Esophagus (tissue), 2 donors: ENCODE results near the gene PGM1. TPM values are rescaled to one million over a fixed set of nuclear protein-coding genes. Genes with fewer than 3 reads are reported as not detected.

ENCODE experiments used
- H3K27ac ChIP-seq, 2 donors: one replicate each; pipeline ENCODE4 v1.5.1; 2013; ENCODE audit warnings: low read depth in 2 of 2, mild to moderate bottlenecking in 2 of 2, inconsistent platforms in 1 of 2, low read length in 1 of 2, moderate library complexity in 1 of 2
- H3K27me3 ChIP-seq, 2 donors: one replicate each; pipeline ENCODE4 v1.6.1; 2013; ENCODE audit warnings: low read length in 2 of 2, control low read depth in 1 of 2, mild to moderate bottlenecking in 1 of 2; ENCODE audit not compliant: insufficient read depth in 2 of 2, control insufficient read depth in 1 of 2
- H3K36me3 ChIP-seq, 2 donors: one replicate each; pipeline ENCODE4 v1.6.1; 2013; ENCODE audit warnings: low read length in 1 of 2; ENCODE audit not compliant: control insufficient read depth in 2 of 2, insufficient read depth in 2 of 2
- H3K4me1 ChIP-seq, 2 donors: one replicate each; pipeline ENCODE4 v1.6.1; 2013; ENCODE audit warnings: low read length in 1 of 2; ENCODE audit not compliant: control insufficient read depth in 2 of 2, insufficient read depth in 2 of 2
- H3K4me3 ChIP-seq, 2 donors: one replicate each; pipeline ENCODE4 v1.5.1; 2013; ENCODE audit warnings: low read length in 2 of 2, mild to moderate bottlenecking in 2 of 2, low read depth in 1 of 2, moderate library complexity in 1 of 2
- H3K9me3 ChIP-seq, 2 donors: one replicate each; pipeline ENCODE4 v1.6.1; 2013; ENCODE audit warnings: mild to moderate bottlenecking in 2 of 2, low read depth in 1 of 2, low read length in 1 of 2, moderate library complexity in 1 of 2; ENCODE audit not compliant: control insufficient read depth in 2 of 2, insufficient read depth in 1 of 2
- WGBS, 2 donors: extraction: QIAGEN DNeasy Blood & Tissue Kit; methylation state at CpG; one replicate each; pipeline ENCODE4 v1.1.7; 2013; 5-methylcytosine and 5-hydroxymethylcytosine counted together
- polyA plus RNA-seq, 2 donors: library from polyadenylated mRNA; stranded (reverse); fragments of 200-250 nt; gene quantifications; one replicate each; pipeline ENCODE4 v1.2.3, GENCODE V29; 2013
- donor health status: healthy with polysubstance abuse.
- donor health status: Bipolar disorder and iron deficiency.

Gene PGM1
- polyA plus RNA-seq, 2 donors = 5.4 to 28.0 TPM

GRCh38 chr1:63679076-63679475 is 85.9 kb downstream of the PGM1 start:
- H3K4me3 ChIP-seq = no peak overlapping the region
- 78 to 81% methylated on average over 2 of the region's 2 CpGs for WGBS, 2 donors
- H3K9me3 ChIP-seq = peaks cover 0 to 2% of the 10 kb centered on the region in 2 donors
- H3K4me1 ChIP-seq = peaks cover 1 to 5% of the 10 kb centered on the region in 2 donors
- no peaks in the 10 kb centered on the region for H3K36me3 ChIP-seq
- H3K27me3 ChIP-seq = no peaks in the 10 kb centered on the region
- H3K27ac ChIP-seq = no peak overlapping the region

- no peak overlapping the region for H3K4me3 ChIP-seq
- no peaks in the 10 kb centered on the region for H3K27me3 ChIP-seq
- no peak overlapping the region for H3K27ac ChIP-seq
- WGBS, 2 donors = 92 to 94% methylated on average over 3 of the region's 3 CpGs
- peaks cover 0 to 2% of the 10 kb centered on the region in 2 donors for H3K4me1 ChIP-seq
- no peaks in the 10 kb centered on the region for H3K36me3 ChIP-seq
- H3K9me3 ChIP-seq = peaks cover 0 to 2% of the 10 kb centered on the region in 2 donors
Measured at GRCh38 chr1:63679589-63679988, 86.4 kb downstream of the PGM1 start.

GRCh38 chr1:63682936-63683335 is 89.7 kb downstream of the PGM1 start:
- H3K9me3 ChIP-seq = peaks cover 0 to 2% of the 10 kb centered on the region in 2 donors
- no peaks in the 10 kb centered on the region for H3K36me3 ChIP-seq
- H3K4me3 ChIP-seq = no peak overlapping the region
- no peaks in the 10 kb centered on the region for H3K27me3 ChIP-seq
- H3K4me1 ChIP-seq = no peaks in the 10 kb centered on the region
- H3K27ac ChIP-seq = no peak overlapping the region
- 87 to 96% methylated on average over 5 of the region's 5 CpGs for WGBS, 2 donors

DNA sequence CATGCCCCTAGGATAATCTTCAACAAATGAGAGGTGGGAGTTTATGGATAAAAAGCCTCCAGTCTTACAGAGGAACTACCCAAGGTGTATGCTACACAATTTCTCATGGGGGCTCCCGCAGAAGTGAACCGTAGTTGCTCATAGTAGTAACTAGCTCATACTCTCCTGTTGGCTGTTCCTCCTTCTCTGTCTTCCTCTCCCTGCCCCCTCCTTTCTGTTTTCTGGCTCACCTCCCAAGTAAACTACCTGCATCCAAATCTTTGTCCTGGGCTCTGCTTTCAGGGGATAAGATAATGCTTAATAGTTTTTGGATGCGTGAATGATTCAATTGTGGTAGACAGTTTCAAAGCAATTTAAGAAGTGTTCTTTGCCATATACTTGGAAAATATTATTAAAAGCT is 90.5 kb downstream of the PGM1 start:
- no peak overlapping the region for H3K4me3 ChIP-seq
- no peaks in the 10 kb centered on the region for H3K27me3 ChIP-seq
- H3K36me3 ChIP-seq = no peaks in the 10 kb centered on the region
- H3K4me1 ChIP-seq = no peaks in the 10 kb centered on the region
- WGBS, 2 donors = 45 to 55% methylated on average over 3 of the region's 3 CpGs
- no peak overlapping the region for H3K27ac ChIP-seq
- peaks cover 0 to 2% of the 10 kb centered on the region in 2 donors for H3K9me3 ChIP-seq

DNA sequence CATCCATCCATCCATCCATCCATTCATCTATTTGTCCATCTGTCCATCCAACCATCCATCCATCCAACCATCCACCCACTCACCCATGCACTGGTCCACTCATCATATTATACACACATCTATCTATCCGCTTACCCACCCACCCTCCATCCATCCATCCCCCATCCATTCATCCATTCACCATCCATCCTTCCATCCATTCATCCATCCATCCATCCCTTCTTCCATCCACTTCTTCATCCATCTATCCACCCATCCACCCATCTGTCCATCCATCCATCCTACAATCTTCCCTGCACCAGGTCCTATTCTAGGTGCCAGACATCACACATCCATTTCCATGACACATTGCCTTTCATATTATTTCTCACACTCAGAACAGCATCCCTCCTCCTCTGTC is 93.5 kb downstream of the PGM1 start:
- no peaks in the 10 kb centered on the region for H3K36me3 ChIP-seq
- 96 to 100% methylated on average over 1 of the region's 1 CpG for WGBS, 2 donors
- no peaks in the 10 kb centered on the region for H3K27me3 ChIP-seq
- no peaks in the 10 kb centered on the region for H3K4me1 ChIP-seq
- H3K27ac ChIP-seq = no peak overlapping the region
- no peaks in the 10 kb centered on the region for H3K9me3 ChIP-seq
- H3K4me3 ChIP-seq = no peak overlapping the region

DNA sequence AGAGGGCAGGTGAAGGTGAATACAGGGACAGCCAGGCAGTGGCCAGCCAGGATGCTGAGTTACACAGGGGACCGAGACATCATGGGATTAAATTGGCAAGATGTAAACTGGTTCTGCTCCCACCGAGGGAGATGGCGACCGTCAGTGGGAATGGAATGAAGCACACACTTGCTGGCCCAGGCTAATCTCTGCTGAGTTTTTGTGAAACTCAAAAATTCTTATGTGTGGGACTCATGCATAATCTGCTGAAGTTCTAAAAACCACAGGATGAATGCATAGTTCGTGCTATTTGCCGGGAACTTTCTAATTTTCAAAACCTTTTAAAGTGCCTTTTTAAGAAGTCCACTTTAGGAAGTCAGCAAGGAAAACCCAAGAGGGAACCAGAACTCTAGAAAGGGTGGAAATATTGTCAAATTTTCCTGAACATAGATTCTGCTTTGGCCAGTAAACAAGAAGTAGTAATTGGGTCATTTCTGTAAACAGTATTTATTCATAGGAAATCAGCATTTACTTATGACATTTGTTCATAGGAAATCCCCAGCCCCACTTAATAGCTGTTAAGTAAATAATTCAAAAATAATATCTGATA is 95.2 kb downstream of the PGM1 start:
- no peaks in the 10 kb centered on the region for H3K9me3 ChIP-seq
- H3K4me3 ChIP-seq = no peak overlapping the region
- no peak overlapping the region for H3K27ac ChIP-seq
- no peaks in the 10 kb centered on the region for H3K27me3 ChIP-seq
- H3K4me1 ChIP-seq = no peaks in the 10 kb centered on the region
- 86% methylated on average over 6 of the region's 6 CpGs for WGBS, 2 donors
- H3K36me3 ChIP-seq = no peaks in the 10 kb centered on the region

DNA sequence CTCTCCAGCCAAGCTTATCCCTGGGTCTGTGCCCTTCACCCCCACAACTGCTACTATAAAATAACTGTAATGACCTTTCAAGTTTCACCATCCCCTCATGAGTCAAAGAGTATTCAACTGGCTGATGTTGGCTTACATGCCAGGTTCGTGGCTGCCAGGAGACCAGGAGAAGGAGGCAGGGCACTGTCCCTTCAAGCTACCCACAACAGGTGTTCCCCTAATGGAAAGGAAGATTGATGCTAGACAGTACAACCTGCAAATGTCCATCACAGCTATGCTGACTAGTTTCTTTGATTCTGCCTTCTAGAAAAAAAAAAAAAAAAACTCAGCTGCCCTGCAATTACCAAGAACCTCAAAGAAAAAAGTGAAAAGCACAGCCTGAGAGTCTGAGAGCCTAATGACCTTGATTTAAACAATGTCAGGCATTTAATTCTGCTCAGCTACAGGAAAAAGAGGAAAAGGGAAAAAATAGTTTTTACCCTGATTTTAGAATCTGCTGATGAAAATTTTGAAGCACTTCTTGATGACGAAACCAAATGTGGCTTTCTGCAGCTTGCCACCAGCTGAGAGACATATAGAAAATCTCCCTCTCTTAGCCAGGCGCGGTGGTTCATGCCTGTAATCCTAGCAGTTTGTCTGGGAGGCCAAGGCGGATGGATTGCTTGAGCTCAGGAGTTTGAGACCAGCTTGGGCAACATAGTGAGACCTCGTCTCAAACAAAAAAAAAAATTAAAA is 97.9 kb downstream of the PGM1 start:
- Histone ChIP-seq H3K36me3 (no peaks in the 10 kb centered on the region), H3K27ac (no peak overlapping the region), H3K9me3 (no peaks in the 10 kb centered on the region), H3K4me3 (no peak overlapping the region), H3K27me3 (no peaks in the 10 kb centered on the region), H3K4me1 (no peaks in the 10 kb centered on the region)
- 84 to 86% methylated on average over 6 of the region's 6 CpGs for WGBS, 2 donors

DNA sequence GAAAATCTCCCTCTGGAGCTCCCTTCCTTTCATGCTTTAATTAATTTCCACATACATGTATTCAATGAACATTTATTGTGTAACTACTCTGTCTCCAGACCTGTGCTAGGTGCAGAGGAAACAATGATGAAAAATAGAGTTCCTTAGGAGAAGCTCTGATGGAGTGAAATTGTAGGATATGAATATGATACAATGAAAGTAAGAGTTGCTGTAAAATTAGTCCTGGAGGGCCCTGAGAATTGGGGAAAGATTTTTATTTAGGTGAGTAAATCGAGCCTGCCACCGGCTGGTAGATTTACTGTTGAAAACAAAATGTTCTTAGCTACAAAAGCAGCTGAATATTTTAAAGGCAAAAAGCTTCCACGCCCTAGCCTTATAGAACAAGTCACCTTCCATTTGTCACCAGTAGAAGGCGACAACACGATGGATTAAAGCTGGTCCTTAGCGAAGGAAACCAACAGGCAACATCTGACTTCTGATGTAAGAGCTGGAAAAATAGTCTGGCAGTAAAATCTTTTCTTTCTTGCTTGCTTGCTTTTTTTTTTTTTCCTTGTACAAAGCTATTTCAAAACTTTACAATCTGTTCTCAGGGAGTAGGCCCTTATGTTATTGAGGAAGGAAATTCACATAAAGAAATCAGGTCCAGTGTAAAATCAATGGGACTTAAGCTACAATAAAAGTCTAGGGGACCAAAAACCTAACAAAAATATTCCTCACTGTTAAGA is 98.7 kb downstream of the PGM1 start:
- no peaks in the 10 kb centered on the region for H3K4me1 ChIP-seq
- no peaks in the 10 kb centered on the region for H3K9me3 ChIP-seq
- no peaks in the 10 kb centered on the region for H3K27me3 ChIP-seq
- WGBS, 2 donors = 3% methylated on average over 6 of the region's 6 CpGs
- peak overlapping the region in 1 of 2 donors; percentile 35 for H3K27ac ChIP-seq
- no peaks in the 10 kb centered on the region for H3K36me3 ChIP-seq
- H3K4me3 ChIP-seq = no peak overlapping the region

GRCh38 chr1:63693944-63694571 is 100.8 kb downstream of the PGM1 start:
- no peak overlapping the region for H3K27ac ChIP-seq
- 84 to 94% methylated on average over 2 of the region's 2 CpGs for WGBS, 2 donors

More at GRCh38 chr1:63693944-63694571, 100.8 kb downstream of the PGM1 start:
- Histone ChIP-seq H3K4me3 (no peak overlapping the region), H3K9me3 (no peaks in the 10 kb centered on the region), H3K36me3 (no peaks in the 10 kb centered on the region), H3K4me1 (no peaks in the 10 kb centered on the region), H3K27me3 (no peaks in the 10 kb centered on the region)
